OCI-LY7 (cell line): Measurements from ENCODE around the gene CALHM6.

ENCODE experiments used
- CTCF ChIP-seq: fragments of 200-600 bp; sonication (generic); conservative IDR thresholded peaks from 2 replicates; pipeline ENCODE4 v1.5.1; 2014; ENCODE audit warnings: mild to moderate bottlenecking, antibody characterized with exemption, low read length, moderate library complexity, mixed read lengths
- EZH2phosphoT487 ChIP-seq: fragments of 200-600 bp; sonication (generic); IDR thresholded peaks from 2 replicates; pipeline ENCODE4 v1.6.1; 2018; ENCODE audit warnings: low read depth, borderline replicate concordance, mild to moderate bottlenecking, mixed run types, antibody characterized with exemption, low read length, moderate library complexity, mixed read lengths

GRCh38 chr6:116512734-116513133, 51.6 kb downstream of the CALHM6 start:
- TF ChIP-seq CTCF (no peak), EZH2phosphoT487 (no peak)
